Upper lobe of left lung (tissue), 6 donors: ENCODE data around the gene ADM. TPM values are rescaled to one million over a fixed set of nuclear protein-coding genes. Genes with fewer than 3 reads are reported as not detected.
A peak's percentile ranks its signal among the peaks of the same experiment; 100 is the strongest.

ENCODE experiments used
- ATAC-seq, 2 donors: fragments of 200-7000 bp; cut with Tn5 transposase; one replicate each; pipeline ENCODE4 v1.9.1; 2022; ENCODE audit warnings: mild to moderate bottlenecking in 2 of 2, moderate library complexity in 2 of 2; ENCODE audit not compliant: low FRiP score in 2 of 2
- DNase-seq, 2 donors: peaks; one replicate each; pipeline ENCODE4 v3.0.0-alpha.2; 2019 to 2020
- H3K27ac ChIP-seq, 4 donors: fragments of 200-600 bp; sonication (generic); one replicate each; pipeline ENCODE4 v1.5.1; 2016 to 2019
- H3K27me3 ChIP-seq, 4 donors: fragments of 200-600 bp; sonication (generic); one replicate each; pipeline ENCODE4 v1.5.1; 2017 to 2019
- H3K36me3 ChIP-seq, 4 donors: fragments of 200-600 bp; sonication (generic); one replicate each; pipeline ENCODE4 v1.5.1; 2016 to 2019
- H3K4me1 ChIP-seq, 4 donors: fragments of 200-600 bp; sonication (generic); one replicate each; pipeline ENCODE4 v1.5.1; 2018 to 2019
- H3K4me3 ChIP-seq, 4 donors: fragments of 200-600 bp; sonication (generic); one replicate each; pipeline ENCODE4 v1.5.1; 2017 to 2019; ENCODE audit warnings: mild to moderate bottlenecking in 2 of 4, moderate library complexity in 1 of 4
- H3K9me3 ChIP-seq, 4 donors: fragments of 200-600 bp; sonication (generic); one replicate each; pipeline ENCODE4 v1.5.1; 2018 to 2019
- CTCF ChIP-seq, 6 experiments: fragments of 450-650 bp in 4 of 6; fragments of 200-600 bp in 2 of 6; sonication (generic) in 2 of 6; IDR thresholded peaks; one replicate each; pipeline ENCODE4 v1.5.1; 2016 to 2019; ENCODE audit warnings: antibody characterized with exemption in 6 of 6
- EP300 ChIP-seq, 4 donors: sonication (generic); formaldehyde crosslinking; IDR thresholded peaks; one replicate each; pipeline ENCODE4 v1.5.1; 2017; ENCODE audit warnings: antibody characterized with exemption in 4 of 4, control low read depth in 2 of 4
- POLR2A ChIP-seq, 4 donors: fragments of 450-650 bp; IDR thresholded peaks; one replicate each; pipeline ENCODE4 v1.5.1; 2016 to 2017; ENCODE audit warnings: antibody characterized with exemption in 4 of 4, mild to moderate bottlenecking in 2 of 4
- POLR2AphosphoS5 ChIP-seq, 2 donors: sonication (generic); formaldehyde crosslinking; IDR thresholded peaks; one replicate each; pipeline ENCODE4 v1.5.1; 2017; ENCODE audit warnings: antibody characterized with exemption in 2 of 2
- WGBS, 2 donors: methylation state at CpG; one replicate each; pipeline ENCODE4 v1.1.5; 2017 to 2018; 5-methylcytosine and 5-hydroxymethylcytosine counted together
- small RNA-seq, 4 donors: library from RNA; depleted of rRNA; stranded (forward); fragments of <200 nt; gene quantifications; one replicate each; pipeline ENCODE3, GENCODE V24; 2016
- total RNA-seq, 6 donors: library from RNA; depleted of rRNA in 4 of 6; stranded (reverse); fragments of >200 nt in 4 of 6; gene quantifications; one replicate each; pipeline versions ENCODE4 v1.1.0 to v1.2.1, GENCODE V29; 2016 to 2021
- donor health status: DM: no; HTN: no; CAD: no; lungs with moderate emphysema.
- donor health status: DM: no; HTN: yes; CAD: no; lungs with severe emphysema.

The ADM gene
- total RNA-seq, 6 donors from 2014 or later: 20.4 to 54.3 (median 46.9) TPM

- Histone ChIP-seq H3K27me3 (no peaks in the 10 kb centered on the region), H3K9me3 (no peaks in the 10 kb centered on the region), H3K36me3 (no peaks in the 10 kb centered on the region), H3K4me3 (no peak overlapping the region), H3K4me1 (peaks cover 0 to 31% (median 19%) of the 10 kb centered on the region in 4 donors), H3K27ac (peak overlapping the region in 2 of 4 donors; percentile 1 to 27)
- ATAC-seq (no peak), DNase-seq (no peak)
- 71 to 79% methylated on average over 1 of the region's 1 CpG for WGBS, 2 donors
- TF ChIP-seq CTCF (IDR thresholded peaks at IDR 0.05) (no peak), EP300 (IDR thresholded peaks at IDR 0.05) (no peak), POLR2AphosphoS5 (IDR thresholded peaks at IDR 0.05) (no peak), POLR2A (IDR thresholded peaks at IDR 0.05) (no peak)
Measured at GRCh38 chr11:10354389-10354788, 49.5 kb downstream of the ADM start.

- no peak for DNase-seq
- H3K27ac ChIP-seq: no peak overlapping the region
- peak in 1 of 2 donors; percentile 22 for ATAC-seq
- H3K9me3 ChIP-seq: no peaks in the 10 kb centered on the region
- no peak overlapping the region for H3K4me3 ChIP-seq
- no peaks in the 10 kb centered on the region for H3K36me3 ChIP-seq
- H3K27me3 ChIP-seq: no peaks in the 10 kb centered on the region
- TF ChIP-seq POLR2AphosphoS5 (IDR thresholded peaks at IDR 0.05) (peak in 1 of 2 donors; percentile 51), POLR2A (IDR thresholded peaks at IDR 0.05) (no peak)
- peaks cover 0 to 31% (median 19%) of the 10 kb centered on the region in 4 donors for H3K4me1 ChIP-seq
- 21 to 23% methylated on average over 2 of the region's 2 CpGs for WGBS, 2 donors
Measured at GRCh38 chr11:10355257-10355661, 50.4 kb downstream of the ADM start.

- H3K4me3 ChIP-seq: no peak overlapping the region
- H3K27me3 ChIP-seq: no peaks in the 10 kb centered on the region
- no peak overlapping the region for H3K27ac ChIP-seq
- no peak for TF ChIP-seq POLR2AphosphoS5 (IDR thresholded peaks at IDR 0.05)
- no peak for TF ChIP-seq CTCF (IDR thresholded peaks at IDR 0.05)
- TF ChIP-seq EP300 (IDR thresholded peaks at IDR 0.05): no peak
- no peak for TF ChIP-seq POLR2A (IDR thresholded peaks at IDR 0.05)
- DNase-seq (no peak), ATAC-seq (no peak)
- H3K9me3 ChIP-seq: no peaks in the 10 kb centered on the region
- H3K36me3 ChIP-seq: no peaks in the 10 kb centered on the region
- peaks cover 0 to 22% (median 16%) of the 10 kb centered on the region in 4 donors for H3K4me1 ChIP-seq
Measured at GRCh38 chr11:10356161-10356560, 51.3 kb downstream of the ADM start.

Small RNA genes lying within 50 kb of the gene (small RNA-seq; reads per million reads assigned to genes)
- gene AC080023.2: 0 to 0.22 (median 0) reads per million in 4 donors

Other genes starting within 250 kb of the ADM start
- 10 to 100 TPM; 22.2 to 54.5 (median 41.2) TPM for gene SBF2, start 10.9 kb upstream of the ADM start, total RNA-seq
- 10 to 100 TPM in 2 of 6 donors, 1 to 10 TPM in 4; 5.4 to 49.2 (median 9.3) TPM for gene AMPD3, start 150.2 kb downstream of the ADM start, total RNA-seq
- gene RNF141, start 236.1 kb downstream of the ADM start, total RNA-seq: 10 to 100 TPM; 13.2 to 74.6 (median 43.1) TPM